Smooth muscle cell (in vitro differentiated cells): ENCODE data around the gene AP1AR. TPM values are rescaled to one million over a fixed set of nuclear protein-coding genes. Genes with fewer than 3 reads are reported as not detected.

Experiments
- DNase-seq: peaks from one replicate; lab custom pipeline; 2025; ENCODE audit not compliant: unreplicated experiment; lab: John Stamatoyannopoulos, UW
- H2AFZ ChIP-seq: fragments of 200-600 bp; sonication (generic); 2 replicates; pipeline ENCODE4 v1.6.0; 2016; ENCODE audit warnings: antibody characterized with exemption, low read depth, mild to moderate bottlenecking
- H3F3A ChIP-seq: fragments of 200-600 bp; sonication (generic); 2 replicates; pipeline ENCODE4 v1.6.0; 2017; ENCODE audit warnings: antibody characterized with exemption, low read depth
- H3K27ac ChIP-seq: fragments of 200-600 bp; sonication (generic); 2 replicates; pipeline ENCODE4 v1.5.1; 2016; ENCODE audit warnings: low read depth, mild to moderate bottlenecking
- H3K27me3 ChIP-seq: fragments of 200-600 bp; sonication (generic); 2 replicates; pipeline ENCODE4 v1.6.1; 2016; ENCODE audit warnings: low read depth, mild to moderate bottlenecking
- H3K36me3 ChIP-seq: fragments of 200-600 bp; sonication (generic); 2 replicates; pipeline ENCODE4 v1.5.1; 2016; ENCODE audit warnings: low read depth
- H3K4me1 ChIP-seq: fragments of 200-600 bp; sonication (generic); 2 replicates; pipeline ENCODE4 v1.5.1; 2016; ENCODE audit warnings: low read depth
- H3K4me2 ChIP-seq: fragments of 200-600 bp; sonication (generic); 2 replicates; pipeline ENCODE4 v1.6.0; 2016; ENCODE audit warnings: mild to moderate bottlenecking
- H3K4me3 ChIP-seq: fragments of 200-600 bp; sonication (generic); 2 replicates; pipeline ENCODE4 v1.5.1; 2016; ENCODE audit warnings: mild to moderate bottlenecking
- H3K79me2 ChIP-seq: fragments of 200-600 bp; sonication (generic); 2 replicates; pipeline ENCODE4 v1.6.0; 2016; ENCODE audit warnings: low read depth, mild to moderate bottlenecking
- H3K9ac ChIP-seq: fragments of 200-600 bp; sonication (generic); 2 replicates; pipeline ENCODE4 v1.6.0; 2016; ENCODE audit warnings: low read depth
- H3K9me3 ChIP-seq: fragments of 200-600 bp; sonication (generic); replicated peaks from 2 replicates; pipeline ENCODE4 v1.5.1; 2016; ENCODE audit warnings: low read depth
- H4K20me1 ChIP-seq: fragments of 200-600 bp; sonication (generic); 2 replicates; pipeline ENCODE4 v1.6.0; 2016; ENCODE audit warnings: low read depth
- CTCF ChIP-seq: fragments of 200-600 bp; sonication (generic); IDR thresholded peaks from 2 replicates; pipeline ENCODE4 v1.5.1; 2017; ENCODE audit warnings: borderline replicate concordance, mild to moderate bottlenecking, antibody characterized with exemption; ENCODE audit not compliant: insufficient read depth, poor library complexity, severe bottlenecking
- WGBS: methylation state at CpG from one replicate; pipeline ENCODE4 v1.1.7; 2016; ENCODE audit warnings: low lambda C conversion rate; 5-methylcytosine and 5-hydroxymethylcytosine counted together
- polyA plus RNA-seq: library from polyadenylated mRNA; unstranded; fragments of >200 nt; fragmentation: Nextera tagmentation; extraction: Ambion mirVana; gene quantifications from 2 replicates; pipeline ENCODE4 v1.2.1, GENCODE V29; 2016
- total RNA-seq: library from RNA; depleted of rRNA; stranded (reverse); fragments of >200 nt; gene quantifications from 2 replicates; pipeline ENCODE4 v1.2.3, GENCODE V29; 2014

The AP1AR gene
- total and polyA plus RNA-seq, 2 experiments from 2014 or later: 11.1 to 23.0 TPM

GRCh38 chr4:112282860-112283667 lies 51.5 kb downstream of the AP1AR start:
- Histone ChIP-seq H3F3A (peaks cover 4% of the 10 kb centered on the region), H3K4me3 (peak overlapping the region; percentile 73), H3K79me2 (peaks cover 4% of the 10 kb centered on the region), H2AFZ (no peak overlapping the region), H3K9me3 (no peaks in the 10 kb centered on the region), H3K36me3 (no peaks in the 10 kb centered on the region), H4K20me1 (no peaks in the 10 kb centered on the region), H3K9ac (no peak overlapping the region), H3K27ac (no peak overlapping the region), H3K4me1 (peaks cover 6% of the 10 kb centered on the region), H3K4me2 (peak overlapping the region; percentile 85), H3K27me3 (no peaks in the 10 kb centered on the region)
- no peak for TF ChIP-seq CTCF
- no peak for DNase-seq
- WGBS: 79% methylated on average over 4 of the region's 4 CpGs

GRCh38 chr4:112284166-112284565 lies 52.6 kb downstream of the AP1AR start:
- no peaks in the 10 kb centered on the region for H3K9me3 ChIP-seq
- DNase-seq: no peak
- no peaks in the 10 kb centered on the region for H3K36me3 ChIP-seq
- peaks cover 6% of the 10 kb centered on the region for H3K4me1 ChIP-seq
- H3K4me2 ChIP-seq: peak overlapping the region; percentile 85
- H3K27me3 ChIP-seq: no peaks in the 10 kb centered on the region
- TF ChIP-seq CTCF: no peak
- H3F3A ChIP-seq: peaks cover 4% of the 10 kb centered on the region
- 70% methylated on average over 6 of the region's 6 CpGs for WGBS
- no peak overlapping the region for H2AFZ ChIP-seq
- H3K27ac ChIP-seq: no peak overlapping the region
- no peak overlapping the region for H3K9ac ChIP-seq
- peaks cover 4% of the 10 kb centered on the region for H3K79me2 ChIP-seq
- no peaks in the 10 kb centered on the region for H4K20me1 ChIP-seq
- H3K4me3 ChIP-seq: peak overlapping the region; percentile 73

GRCh38 chr4:112284662-112285411 lies 53.2 kb downstream of the AP1AR start:
- no peak for DNase-seq

More at GRCh38 chr4:112284662-112285411, 53.2 kb downstream of the AP1AR start:
- Histone ChIP-seq H2AFZ (peak overlapping the region; percentile 95), H3K9me3 (no peaks in the 10 kb centered on the region), H3K4me2 (peak overlapping the region; percentile 85), H3K27ac (peak overlapping the region; percentile 17), H3K79me2 (peaks cover 4% of the 10 kb centered on the region), H3K27me3 (no peaks in the 10 kb centered on the region), H3F3A (peaks cover 4% of the 10 kb centered on the region), H3K4me3 (peak overlapping the region; percentile 73), H3K9ac (peak overlapping the region; percentile 53), H3K4me1 (peaks cover 6% of the 10 kb centered on the region), H4K20me1 (no peaks in the 10 kb centered on the region), H3K36me3 (no peaks in the 10 kb centered on the region)
- no peak for TF ChIP-seq CTCF
- WGBS: 17% methylated on average over 15 of the region's 15 CpGs
